Loucy (cell line): ENCODE measurements around the gene DUSP5.

Experiments used
- CTCF ChIP-seq: fragments of 200-600 bp; sonication (generic); conservative IDR thresholded peaks from 2 replicates; pipeline ENCODE4 v1.5.1; 2014; ENCODE audit warnings: mild to moderate bottlenecking, antibody characterized with exemption, low read length
- EZH2phosphoT487 ChIP-seq: fragments of 200-600 bp; IDR thresholded peaks from 2 replicates; pipeline ENCODE4 v1.6.1; 2018; ENCODE audit warnings: antibody characterized with exemption, mild to moderate bottlenecking, moderate library complexity, borderline replicate concordance

GRCh38 chr10:110459600-110459999 lies 38.1 kb upstream of the DUSP5 start:
- TF ChIP-seq CTCF (no peak), EZH2phosphoT487 (no peak)
